Stimulated activated CD8-positive, alpha-beta memory T cell treated with anti-CD3 and anti-CD28 coated beads, Interleukin-4, amount 100 ng/mL, for 4 hours (primary cell): Measurements from ENCODE around the gene CPNE1.
A peak's percentile ranks its signal among the peaks of the same experiment; 100 is the strongest.

ENCODE experiments used
- DNase-seq, 2 donors: peaks; one replicate each; pipeline ENCODE4 v3.0.0-alpha.2; 2020; ENCODE audit warnings: low read depth in 2 of 2, low spot score in 1 of 2

CPNE1 gene

DNA sequence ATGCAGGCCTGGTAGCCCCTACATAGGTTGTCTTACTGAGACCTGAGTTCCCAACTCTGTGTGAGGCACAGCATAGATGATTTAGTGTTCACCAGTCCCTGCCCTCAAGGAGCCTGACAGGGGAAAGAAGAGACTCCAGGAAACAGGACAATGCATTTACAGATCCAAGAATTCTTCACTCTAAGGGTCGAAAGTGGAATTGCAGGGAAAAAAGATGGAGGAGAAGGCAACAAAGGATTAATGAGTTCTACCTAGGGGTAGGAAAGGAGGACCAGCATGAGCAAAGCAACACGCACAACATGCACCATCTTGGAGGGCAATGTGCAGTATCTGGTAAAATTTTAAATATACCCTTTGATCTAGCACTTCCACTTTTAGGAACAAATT, 43.1 kb downstream of the CPNE1 start:
- no peak for DNase-seq

GRCh38 chr20:35620818-35621559, 43.7 kb downstream of the CPNE1 start:
- DNase-seq: no peak

- DNase-seq: peak; percentile 38 to 60
Measured at GRCh38 chr20:35619196-35620095, 45.3 kb downstream of the CPNE1 start.

GRCh38 chr20:35618263-35619131, 46.2 kb downstream of the CPNE1 start:
- no peak for DNase-seq

- DNase-seq: no peak
Measured at GRCh38 chr20:35617397-35618262, 47.1 kb downstream of the CPNE1 start.

DNA sequence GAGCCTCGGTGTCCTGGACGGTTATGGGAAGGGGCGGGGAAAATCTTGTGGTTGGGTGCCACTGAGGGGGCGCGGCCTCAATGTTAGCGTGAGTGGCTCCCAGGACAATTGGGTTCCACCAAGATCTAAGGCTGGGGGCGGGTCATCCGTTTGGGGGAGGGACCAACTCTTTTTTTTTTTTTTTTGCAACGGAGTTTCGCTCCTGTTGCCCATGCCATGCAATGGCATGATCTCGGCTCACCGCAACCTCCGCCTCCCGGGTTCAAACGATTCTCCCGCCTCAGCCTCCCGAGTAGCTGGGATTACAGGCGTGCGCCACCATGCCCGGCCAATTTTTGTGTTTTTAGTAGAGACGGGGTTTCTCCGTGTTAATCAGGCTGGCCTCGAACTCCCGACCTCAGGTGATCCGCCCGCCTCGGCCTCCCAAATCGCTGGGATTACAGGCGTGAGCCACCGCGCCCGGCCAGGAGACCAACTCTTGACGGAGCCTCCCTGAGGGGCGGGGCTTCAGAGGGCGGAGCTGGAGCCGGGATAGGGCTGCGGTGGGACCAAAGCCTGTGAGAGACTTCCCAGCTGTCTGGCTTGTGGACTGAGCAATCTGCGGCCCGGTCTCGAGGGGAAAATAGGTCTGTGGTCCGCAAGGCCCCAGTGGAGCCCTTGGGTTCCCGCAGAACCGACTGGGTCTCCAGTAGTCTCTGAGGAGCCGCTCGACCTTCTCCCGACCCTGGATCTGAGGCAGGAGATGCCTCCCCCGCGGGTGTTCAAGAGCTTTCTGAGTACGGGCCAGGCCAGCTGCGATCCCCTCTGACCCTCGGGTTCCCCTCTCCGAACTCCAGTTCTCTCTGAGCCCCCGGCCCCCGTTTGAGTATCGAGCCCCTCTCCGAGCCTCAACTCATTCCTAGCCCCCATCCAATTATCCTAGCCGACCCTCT, 48.0 kb downstream of the CPNE1 start:
- peak in 1 of 2 donors; percentile 12 for DNase-seq

DNA sequence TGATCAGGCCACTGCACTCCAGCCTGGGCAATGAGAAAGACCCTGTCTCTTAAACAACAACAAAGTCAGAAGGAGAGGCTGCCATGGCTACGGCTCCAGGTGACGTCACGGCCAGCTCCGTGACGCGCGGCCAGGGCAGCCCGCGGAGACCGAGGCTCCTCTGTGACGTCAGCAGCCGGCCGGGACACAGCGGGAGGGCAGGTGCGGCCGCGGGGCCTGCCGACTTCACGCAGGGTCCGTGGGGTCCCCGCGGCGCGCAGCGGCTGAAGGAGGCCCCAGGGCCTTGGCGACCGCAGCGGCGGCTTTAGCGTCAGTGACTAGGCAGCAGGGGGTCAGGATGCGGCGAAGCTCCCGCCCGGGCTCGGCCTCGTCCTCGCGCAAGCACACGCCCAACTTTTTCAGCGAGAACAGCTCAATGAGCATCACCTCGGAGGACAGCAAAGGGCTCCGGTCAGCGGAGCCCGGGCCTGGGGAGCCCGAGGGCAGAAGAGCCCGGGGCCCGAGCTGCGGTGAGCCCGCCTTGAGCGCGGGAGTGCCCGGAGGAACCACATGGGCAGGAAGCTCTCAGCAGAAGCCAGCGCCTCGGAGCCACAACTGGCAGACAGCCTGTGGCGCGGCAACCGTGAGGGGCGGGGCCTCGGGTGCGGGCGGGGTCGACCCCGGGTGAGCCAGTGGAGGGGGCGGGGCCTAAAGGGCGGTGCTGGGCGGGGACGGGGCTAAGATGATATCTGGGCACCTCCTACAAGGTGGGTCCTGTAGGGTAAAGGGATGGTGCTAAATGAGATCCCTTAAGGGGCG, 48.8 kb downstream of the CPNE1 start, which contains the start of gene SPAG4:
Gene SPAG4 (plus strand): TSS at position 163 of the 798 bp plus-strand sequence. CDS start 175 bp downstream, at position 338.
- peak; percentile 100 for DNase-seq

DNA sequence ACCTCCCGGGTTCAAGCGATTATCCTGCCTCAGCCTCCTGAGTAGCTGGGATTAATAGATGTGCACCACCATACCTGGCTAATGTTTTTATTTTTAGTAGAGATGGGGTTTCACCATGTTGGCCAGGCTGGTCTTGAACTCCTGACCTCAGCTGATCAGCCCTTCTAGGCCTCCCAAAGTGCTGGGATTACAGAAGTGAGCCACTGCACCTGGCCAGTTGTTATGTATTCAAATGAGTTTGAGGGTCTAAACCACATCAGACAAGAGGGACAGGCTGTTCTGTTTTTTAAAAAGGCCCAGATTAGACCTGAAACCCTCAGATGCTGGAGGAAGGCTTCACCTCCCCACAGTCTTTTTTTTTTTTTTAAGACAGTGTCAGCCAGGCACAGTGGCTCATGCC, 53.2 kb downstream of the CPNE1 start:
- no peak for DNase-seq

GRCh38 chr20:35610833-35611427, 53.8 kb downstream of the CPNE1 start:
- DNase-seq: no peak

GRCh38 chr20:35607003-35607735, 57.5 kb downstream of the CPNE1 start:
- DNase-seq: no peak

- DNase-seq: no peak
Measured at GRCh38 chr20:35606127-35606526, 58.6 kb downstream of the CPNE1 start.

GRCh38 chr20:35604449-35604747, 60.3 kb downstream of the CPNE1 start:
- no peak for DNase-seq

- DNase-seq: no peak
Measured at GRCh38 chr20:35603695-35604448, 60.8 kb downstream of the CPNE1 start.

- DNase-seq: no peak
Measured at GRCh38 chr20:35602851-35603495, 61.7 kb downstream of the CPNE1 start.

GRCh38 chr20:35601990-35602389, 62.7 kb downstream of the CPNE1 start:
- no peak for DNase-seq
